HG03097 (cell line): ENCODE results near the gene POTED.
"Not testable (repeated sequence)": the region's sequence is repeated elsewhere in the genome, so short reads cannot be mapped to it uniquely, and the experiment has no call there.

Source experiments
- ATAC-seq: cut with Tn5 transposase; IDR thresholded peaks from one replicate; pipeline ENCODE4 v1.9.1; 2021; ENCODE audit not compliant: unreplicated experiment, low FRiP score

Gene POTED

GRCh38 chr21:13609477-13609876, at the start of gene POTED:
TSS of gene POTED (plus strand) at chr21:13609777. CDS start at chr21:13610229, 452 bp downstream.
- not testable (repeated sequence) for ATAC-seq

- ATAC-seq: not testable (repeated sequence)
These were observed 40.5 kb downstream of the POTED start for GRCh38 chr21:13650101-13650500.

GRCh38 chr21:13651746-13652145, 42.2 kb downstream of the POTED start:
- not testable (repeated sequence) for ATAC-seq
